Measurements from ENCODE around the gene GDE1. TPM values are rescaled to one million over a fixed set of nuclear protein-coding genes. Genes with fewer than 3 reads are reported as not detected.

The GDE1 gene
- total RNA-seq, 1 donor from 2014 or later = 110 TPM

DNA sequence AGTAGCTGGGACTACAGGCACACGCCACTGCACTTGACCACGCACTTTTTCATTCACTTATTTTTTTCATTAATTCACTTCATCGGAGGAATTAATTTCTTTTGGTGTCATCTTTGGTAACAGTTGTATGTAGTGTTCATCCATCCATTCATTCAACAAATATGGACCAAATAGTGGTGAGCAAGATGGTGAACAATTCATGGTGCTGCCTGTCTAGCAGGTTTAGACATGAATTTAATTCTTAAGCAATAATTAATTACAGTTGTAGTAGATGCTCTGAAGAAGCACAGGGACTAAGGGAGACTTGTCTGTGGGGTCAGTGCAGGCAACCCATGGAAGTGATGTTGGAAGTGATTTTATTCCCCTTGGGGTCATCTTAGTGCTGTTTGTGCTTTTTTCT is 22.4 kb downstream of the GDE1 start:
- intact Hi-C loops (cut with micrococcal nuclease) = no loop called here
- no peak for ATAC-seq

DNA sequence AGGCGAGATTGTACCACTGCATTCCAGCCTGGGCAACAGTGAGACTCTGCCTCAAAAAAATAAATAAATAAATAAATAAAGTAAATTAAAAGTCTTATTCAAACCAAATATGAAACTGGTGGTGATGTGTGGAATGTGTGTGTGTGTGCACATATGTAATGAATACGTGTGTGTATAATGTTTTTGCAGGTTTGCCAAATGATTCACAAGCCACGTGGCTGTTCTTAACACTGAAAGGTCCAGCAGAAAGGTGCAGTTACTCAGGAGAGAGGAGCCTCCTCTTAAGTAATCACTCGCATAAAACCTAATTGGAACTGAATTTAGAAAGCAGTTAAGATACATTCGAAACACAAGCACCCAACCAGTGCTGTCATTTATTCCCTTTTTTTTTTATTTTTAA is 22.9 kb downstream of the GDE1 start:
- ATAC-seq (no peak), DNase-seq (no peak)
- intact Hi-C loops (cut with micrococcal nuclease) = no loop called here

More for the DNA sequence above, 22.4 kb downstream of the GDE1 start:
- no peak for DNase-seq

DNA sequence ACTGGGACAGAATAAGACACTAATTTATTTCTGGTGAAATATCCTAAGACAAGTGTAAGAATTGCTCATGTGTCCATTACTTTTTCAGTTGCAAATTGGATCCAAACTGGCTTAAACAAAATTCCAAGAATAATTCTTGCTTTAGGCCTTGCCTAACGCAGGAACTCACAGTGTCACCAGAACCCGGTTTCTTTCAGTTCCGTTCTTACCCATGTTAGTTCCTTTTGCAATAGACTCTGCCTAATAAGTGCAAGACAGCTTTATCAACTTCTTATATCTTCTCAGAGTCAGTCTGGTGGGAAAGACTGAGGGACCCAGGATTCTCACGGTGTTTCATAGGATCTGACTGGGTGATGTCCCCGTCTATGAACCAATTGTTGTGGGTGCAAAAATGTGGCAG is 24.7 kb downstream of the GDE1 start:
- DNase-seq = no peak
- intact Hi-C loops (cut with micrococcal nuclease) = no loop called here

GRCh38 chr16:19490619-19491018 is 31.3 kb downstream of the GDE1 start:
- DNase-seq (no peak), ATAC-seq (no peak)
- intact Hi-C loops (cut with micrococcal nuclease) = no loop called here

More for the DNA sequence above, 24.7 kb downstream of the GDE1 start:
- no peak for ATAC-seq

- ATAC-seq (no peak), DNase-seq (no peak)
- intact Hi-C loops (cut with micrococcal nuclease) = no loop called here
Observed at GRCh38 chr16:19488213-19488640, 33.7 kb downstream of the GDE1 start.

- intact Hi-C loops (cut with micrococcal nuclease) = no loop called here
- no peak for ATAC-seq
- no peak for DNase-seq
Observed at GRCh38 chr16:19486750-19487325, 35.1 kb downstream of the GDE1 start.

- intact Hi-C loops (cut with micrococcal nuclease) = no loop called here
- DNase-seq (no peak), ATAC-seq (no peak)
Observed at GRCh38 chr16:19486051-19486450, 35.8 kb downstream of the GDE1 start.

DNA sequence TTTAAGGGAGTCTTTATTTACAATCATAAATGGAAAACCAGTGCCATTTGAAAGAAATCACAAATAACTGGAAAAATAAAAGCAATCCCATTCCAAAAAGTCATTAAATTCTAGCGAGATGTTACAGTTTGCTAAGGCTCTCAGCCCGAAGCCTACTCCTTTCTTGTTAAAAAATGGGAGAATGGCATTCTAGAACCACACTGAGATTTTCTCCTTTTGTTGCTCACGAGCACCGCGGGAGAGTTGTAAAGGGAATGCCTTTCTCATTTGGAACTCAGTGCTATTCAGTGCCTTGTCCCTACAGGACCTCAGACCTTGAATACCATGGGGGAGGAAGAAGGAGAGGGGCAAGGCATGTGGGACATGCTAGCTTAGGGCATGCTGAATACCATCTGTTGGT is 36.3 kb downstream of the GDE1 start:
- intact Hi-C loops (cut with micrococcal nuclease) = no loop called here

DNA sequence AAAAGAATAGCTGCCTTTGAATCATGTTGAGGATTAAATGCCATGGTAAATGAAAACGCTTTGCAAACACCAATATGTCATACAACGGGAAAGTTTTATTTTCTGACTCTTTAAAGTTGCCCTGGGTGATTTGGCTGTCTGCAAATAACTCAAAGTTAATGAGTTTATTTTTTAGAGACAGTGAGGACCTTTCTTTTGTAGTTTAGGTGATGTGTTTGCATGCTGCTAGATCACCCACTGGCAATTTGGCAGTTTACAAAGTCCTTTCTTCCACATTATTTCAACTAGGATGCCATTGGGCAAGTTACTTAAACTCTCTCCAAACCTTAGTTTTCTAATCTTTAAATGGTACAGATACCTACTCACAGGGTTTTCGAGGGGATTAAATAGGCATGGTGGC is 37.8 kb downstream of the GDE1 start:
- ATAC-seq (no peak), DNase-seq (no peak)
- intact Hi-C loops (cut with micrococcal nuclease) = no loop called here

More for the DNA sequence above, 36.3 kb downstream of the GDE1 start:
- ATAC-seq (no peak), DNase-seq (no peak)

DNA sequence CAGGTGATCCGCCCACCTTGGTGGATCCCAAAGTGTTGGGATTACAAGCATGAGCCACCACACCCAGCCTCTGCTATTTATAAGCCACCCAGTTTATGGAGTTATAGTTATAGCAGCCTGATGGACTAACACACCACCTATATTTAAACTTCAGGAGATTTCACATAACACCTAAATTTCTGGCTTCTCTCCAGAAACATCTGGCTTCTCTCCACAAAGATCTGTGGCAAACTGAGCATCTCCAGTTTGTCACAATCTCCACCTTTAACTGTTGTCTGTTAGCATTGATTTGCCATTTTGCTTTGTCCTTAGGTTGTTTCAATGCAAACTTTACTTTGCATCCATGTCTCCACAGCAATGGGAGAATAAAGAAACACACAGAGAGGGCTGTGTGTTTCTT is 39.6 kb downstream of the GDE1 start:
- ATAC-seq = no peak

DNA sequence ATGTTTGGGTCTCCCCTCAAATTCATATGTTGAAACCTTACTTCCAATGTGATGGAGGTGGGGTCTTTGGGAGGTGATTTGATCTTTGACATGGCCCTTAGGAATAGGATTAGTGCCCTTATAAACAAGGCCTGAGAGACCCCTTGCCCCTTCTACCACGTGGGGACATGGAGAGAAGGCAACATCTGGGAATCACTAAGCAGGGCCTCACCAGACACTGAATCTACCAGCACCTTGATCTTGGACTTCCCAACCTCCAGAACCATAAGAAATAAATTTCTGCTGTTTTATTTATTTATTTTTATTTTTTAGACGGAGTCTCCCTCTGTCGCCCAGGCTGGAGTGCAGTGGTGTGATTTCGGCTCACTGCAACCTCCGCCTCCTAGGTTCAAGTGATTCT is 40.1 kb downstream of the GDE1 start:
- intact Hi-C loops (cut with micrococcal nuclease) = no loop called here
- ATAC-seq (no peak), DNase-seq (no peak)

More for the DNA sequence above, 39.6 kb downstream of the GDE1 start:
- DNase-seq = no peak
- intact Hi-C loops (cut with micrococcal nuclease) = no loop called here

DNA sequence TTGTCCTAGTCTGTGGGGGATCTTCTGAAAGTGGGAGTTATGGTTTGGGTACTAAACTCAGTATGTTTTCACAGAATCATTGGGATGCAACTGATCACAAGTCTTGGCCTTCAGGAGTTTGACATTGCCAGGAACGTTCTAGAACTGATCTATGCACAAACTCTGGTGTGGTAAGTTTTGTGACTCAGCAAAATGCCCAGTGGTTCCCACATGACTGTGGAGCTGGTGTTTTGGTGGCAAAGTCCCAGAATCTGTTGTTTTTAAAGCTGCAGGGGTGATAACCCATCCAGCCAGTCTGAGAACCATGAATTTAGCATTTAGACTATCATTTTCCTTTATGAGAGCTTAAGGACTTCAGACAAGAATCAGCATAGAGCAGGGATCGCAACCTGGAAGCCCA is 40.6 kb downstream of the GDE1 start:
- intact Hi-C loops (cut with micrococcal nuclease) = no loop called here
- DNase-seq = no peak
- no peak for ATAC-seq

DNA sequence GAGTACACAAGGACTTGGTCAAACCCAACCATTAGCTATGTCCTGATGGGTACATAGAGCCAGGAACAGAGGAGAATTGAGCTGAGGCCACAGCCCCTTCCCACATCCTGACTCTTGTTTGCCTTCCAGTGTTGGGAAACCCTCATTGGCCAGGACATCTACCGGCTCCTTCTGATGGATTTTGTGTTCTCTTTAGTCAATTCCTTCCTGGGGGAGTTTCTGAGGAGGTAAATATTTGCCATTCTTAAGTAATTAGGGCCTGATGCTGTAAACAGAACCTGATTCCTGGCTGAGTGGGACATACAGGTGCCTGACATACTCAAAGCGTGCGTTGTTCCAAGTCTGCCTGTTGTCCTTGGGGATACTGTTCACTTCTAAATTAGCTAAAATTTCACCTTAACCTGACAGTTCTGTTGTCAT is 42.6 kb downstream of the GDE1 start:
- no peak for ATAC-seq
- intact Hi-C loops (cut with micrococcal nuclease) = no loop called here
- no peak for DNase-seq

- DNase-seq = no peak
- ATAC-seq = no peak
- intact Hi-C loops (cut with micrococcal nuclease) = no loop called here
Observed at GRCh38 chr16:19478505-19478904, 43.4 kb downstream of the GDE1 start.

DNA sequence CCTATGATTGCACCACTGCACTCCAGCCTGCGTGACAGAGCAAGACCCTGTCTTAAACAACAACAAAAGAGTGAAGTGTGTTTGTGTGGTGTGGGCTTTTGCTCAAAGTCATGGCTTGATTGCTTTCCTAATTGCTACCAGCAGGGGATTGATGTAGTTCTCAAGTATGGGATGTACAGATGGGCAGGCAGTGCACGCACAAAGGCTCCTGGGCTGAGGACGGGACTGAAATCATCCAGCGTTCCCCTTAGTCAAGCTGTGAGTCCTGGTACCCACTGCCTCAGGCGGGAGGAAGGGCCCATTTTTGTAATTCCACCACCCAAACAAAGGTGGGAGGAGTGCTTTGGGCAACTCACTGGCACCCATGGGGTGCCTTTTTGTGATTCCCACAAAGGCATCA is 47.3 kb downstream of the GDE1 start:
- intact Hi-C loops (cut with micrococcal nuclease) = no loop called here
- no peak for ATAC-seq
- DNase-seq = no peak

DNA sequence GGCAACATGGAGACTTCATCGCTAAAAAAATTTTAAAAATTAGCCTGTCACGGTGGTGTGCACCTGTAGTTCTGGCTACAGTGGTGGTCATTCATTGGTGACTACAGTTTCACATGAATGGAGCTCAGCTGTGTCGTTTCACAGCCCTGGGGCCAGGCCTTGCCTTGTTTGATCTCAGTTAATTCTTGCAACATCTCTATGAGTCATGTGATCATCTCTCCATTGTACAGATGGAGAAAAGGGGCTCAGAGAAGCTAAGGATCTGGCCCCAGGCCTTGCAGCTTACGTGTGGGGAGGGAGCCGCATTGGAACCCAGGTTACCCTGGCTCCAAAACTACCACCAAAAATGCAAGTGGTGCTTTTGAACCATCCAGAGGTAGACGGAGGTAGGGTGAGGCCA is 49.4 kb downstream of the GDE1 start:
- intact Hi-C loops (cut with micrococcal nuclease) = no loop called here
- ATAC-seq (no peak), DNase-seq (no peak)

DNA sequence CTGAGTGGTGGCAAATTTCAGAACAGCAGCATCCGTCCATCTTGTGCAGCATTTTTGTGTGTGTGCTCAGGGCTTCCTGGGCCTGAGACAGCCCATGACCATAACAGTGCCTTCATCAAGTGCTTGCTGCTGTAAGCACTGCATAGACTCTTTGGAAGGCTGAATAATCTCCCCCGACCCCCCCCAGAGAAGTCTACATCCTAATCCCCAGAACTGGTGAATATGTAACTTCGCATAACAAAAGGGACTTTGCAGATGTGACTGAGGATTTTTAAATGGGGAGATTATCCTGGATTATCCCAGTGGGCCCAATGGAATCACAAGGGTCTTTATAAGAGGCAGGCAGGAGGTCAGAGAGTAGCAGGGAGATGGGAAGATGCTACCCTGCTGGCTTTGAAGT is 53.6 kb downstream of the GDE1 start:
- intact Hi-C loops (cut with micrococcal nuclease) = no loop called here
- ATAC-seq (no peak), DNase-seq (no peak)

GRCh38 chr16:19463468-19464315 is 58.2 kb downstream of the GDE1 start:
- intact Hi-C loops (cut with micrococcal nuclease) = no loop called here
- ATAC-seq = no peak
- no peak for DNase-seq

- DNase-seq (no peak), ATAC-seq (no peak)
- intact Hi-C loops (cut with micrococcal nuclease) = no loop called here
Observed at GRCh38 chr16:19460397-19460796, 61.5 kb downstream of the GDE1 start.

DNA sequence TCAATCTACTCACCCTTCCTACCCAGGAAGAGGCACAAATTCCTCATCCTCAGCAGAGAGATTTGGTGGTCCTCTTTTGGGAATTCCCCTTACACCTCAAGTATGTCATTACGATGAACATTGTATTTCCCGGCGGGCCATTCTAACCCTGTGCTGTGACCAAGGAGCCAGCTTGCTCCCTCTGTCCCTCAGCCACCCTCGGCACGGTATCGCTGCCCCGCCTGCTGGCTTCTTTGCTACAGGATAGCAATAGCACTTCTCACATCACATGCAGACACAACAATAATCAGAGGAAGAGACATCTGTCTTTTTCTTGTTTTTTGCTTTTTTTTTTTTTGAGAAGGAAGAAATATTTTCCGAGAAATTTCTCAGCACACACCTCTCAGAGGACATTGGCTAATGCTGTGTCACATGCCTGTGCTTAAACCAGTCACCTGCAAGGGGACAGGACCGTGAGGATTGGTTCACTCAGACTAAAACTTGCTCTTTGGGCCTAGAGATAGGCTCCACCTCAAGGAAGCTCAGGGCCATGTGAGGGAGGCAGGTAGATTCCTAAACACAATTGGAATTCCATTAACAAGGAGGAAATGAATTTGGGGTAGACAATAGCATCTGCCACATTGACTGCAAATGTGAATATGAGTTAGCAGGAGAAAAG is 63.0 kb downstream of the GDE1 start:
- intact Hi-C loops (cut with micrococcal nuclease) = no loop called here
- DNase-seq (no peak), ATAC-seq (no peak)

Measured in left ventricle myocardium superior (tissue), 1 donor.